CD14-positive monocyte (primary cell): ENCODE data around the gene PCYT2. TPM values are rescaled to one million over a fixed set of nuclear protein-coding genes. Genes with fewer than 3 reads are reported as not detected.

Source experiments
- DNase-seq, 3 donors: peaks; one replicate each; pipeline ENCODE4 v3.0.0-alpha.2; 2011 to 2022
- H2AFZ ChIP-seq: 2 replicates; pipeline ENCODE4 v1.6.0; 2012; ENCODE audit warnings: mild to moderate bottlenecking, low read depth, low read length, inconsistent platforms; ENCODE audit not compliant: insufficient read depth, poor library complexity, severe bottlenecking
- H3K27ac ChIP-seq, 2 donors: 1 replicate in 1 of 2; 2 replicates in 1 of 2; pipeline ENCODE4 v1.5.1; 2012 to 2013; ENCODE audit warnings: low read length in 2 of 2, control low read depth in 1 of 2, inconsistent platforms in 1 of 2, low read depth in 1 of 2, mild to moderate bottlenecking in 1 of 2
- H3K27me3 ChIP-seq, 2 donors: one replicate each; pipeline versions ENCODE4 v1.6.0 to v1.6.1; 2011 to 2013; ENCODE audit warnings: low read length in 2 of 2; ENCODE audit not compliant: control insufficient read depth in 2 of 2, insufficient read depth in 2 of 2
- H3K36me3 ChIP-seq, 2 donors: replicated peaks in 1 of 2; 1 replicate in 1 of 2; 2 replicates in 1 of 2; pipeline versions ENCODE4 v1.5.1 to v1.6.1; 2012 to 2013; ENCODE audit warnings: low read length in 2 of 2, control low read depth in 1 of 2, inconsistent platforms in 1 of 2, mild to moderate bottlenecking in 1 of 2; ENCODE audit not compliant: insufficient read depth in 2 of 2, control insufficient read depth in 1 of 2
- H3K4me1 ChIP-seq, 2 donors: 1 replicate in 1 of 2; 2 replicates in 1 of 2; pipeline versions ENCODE4 v1.5.1 to v1.6.1; 2012 to 2013; ENCODE audit warnings: low read length in 2 of 2, control low read depth in 1 of 2, inconsistent platforms in 1 of 2, mild to moderate bottlenecking in 1 of 2, moderate library complexity in 1 of 2; ENCODE audit not compliant: insufficient read depth in 2 of 2, control insufficient read depth in 1 of 2
- H3K4me2 ChIP-seq: replicated peaks from 2 replicates; pipeline ENCODE3; 2012; ENCODE audit warnings: low read length, moderate library complexity, mild to moderate bottlenecking; ENCODE audit not compliant: poor library complexity, severe bottlenecking; ENCODE audit errors: extremely low read depth
- H3K4me3 ChIP-seq, 3 experiments: fragments of 200-600 bp in 1 of 3; sonication (generic) in 1 of 3; replicated peaks in 1 of 3; 1 replicate in 2 of 3; 2 replicates in 1 of 3; pipeline ENCODE4 v1.5.1; 2011 to 2013; ENCODE audit warnings: low read length in 3 of 3, mild to moderate bottlenecking in 3 of 3, control low read depth in 2 of 3, low read depth in 2 of 3, inconsistent platforms in 1 of 3, moderate library complexity in 1 of 3
- H3K79me2 ChIP-seq: 2 replicates; pipeline ENCODE4 v1.6.0; 2012; ENCODE audit warnings: mild to moderate bottlenecking, control low read depth, inconsistent platforms, low read length, moderate library complexity; ENCODE audit not compliant: insufficient read depth
- H3K9ac ChIP-seq: 2 replicates; pipeline ENCODE4 v1.6.0; 2017; ENCODE audit warnings: low read length, mild to moderate bottlenecking; ENCODE audit not compliant: insufficient read depth, poor library complexity, severe bottlenecking
- H3K9me3 ChIP-seq, 2 donors: replicated peaks in 1 of 2; 1 replicate in 1 of 2; 2 replicates in 1 of 2; pipeline versions ENCODE4 v1.5.1 to v1.6.1; 2012 to 2013; ENCODE audit warnings: low read length in 2 of 2, control low read depth in 1 of 2; ENCODE audit not compliant: control insufficient read depth in 1 of 2, insufficient read depth in 1 of 2
- H4K20me1 ChIP-seq: 2 replicates; pipeline ENCODE4 v1.6.0; 2012; ENCODE audit warnings: mild to moderate bottlenecking, low read length, control low read depth, moderate library complexity; ENCODE audit not compliant: insufficient read depth
- H3K27ac Mint-ChIP-seq, 7 donors: one replicate each; pipeline ENCODE4 v1.8.0; 2020; ENCODE audit warnings: mild to moderate bottlenecking in 7 of 7, mixed read lengths in 7 of 7, moderate library complexity in 6 of 7, inconsistent platforms in 2 of 7
- H3K27me3 Mint-ChIP-seq, 3 donors: one replicate each; pipeline ENCODE4 v1.8.0; 2021 to 2022; ENCODE audit warnings: low read depth in 3 of 3, mild to moderate bottlenecking in 3 of 3, mixed read lengths in 3 of 3, moderate library complexity in 3 of 3, inconsistent platforms in 1 of 3
- H3K36me3 Mint-ChIP-seq, 2 donors: one replicate each; pipeline ENCODE4 v1.8.0; 2020; ENCODE audit warnings: mixed read lengths in 2 of 2, inconsistent platforms in 1 of 2, mild to moderate bottlenecking in 1 of 2
- H3K4me1 Mint-ChIP-seq: one replicate; pipeline ENCODE4 v1.8.0; 2020; ENCODE audit warnings: mild to moderate bottlenecking, mixed read lengths
- H3K4me3 Mint-ChIP-seq, 2 donors: one replicate each; pipeline ENCODE4 v1.8.0; 2020; ENCODE audit warnings: mild to moderate bottlenecking in 2 of 2, mixed read lengths in 2 of 2, moderate library complexity in 1 of 2
- H3K9me3 Mint-ChIP-seq, 7 donors: one replicate each; pipeline ENCODE4 v1.8.0; 2020 to 2022; ENCODE audit warnings: mixed read lengths in 7 of 7, mild to moderate bottlenecking in 6 of 7, moderate library complexity in 6 of 7, inconsistent platforms in 2 of 7
- CTCF ChIP-seq: fragments of 200-600 bp; IDR thresholded peaks from one replicate; pipeline ENCODE4 v1.8.0; 2022; ENCODE audit warnings: antibody characterized with exemption, mild to moderate bottlenecking
- WGBS: methylation state at CpG from one replicate; pipeline ENCODE4 v1.1.5; 2013; ENCODE audit warnings: missing lambda C conversion rate; ENCODE audit not compliant: insufficient coverage; 5-methylcytosine and 5-hydroxymethylcytosine counted together
- intact Hi-C, 2 donors: fragments of 100-400 bp; cut with micrococcal nuclease; formaldehyde crosslinking; loops; one replicate each; pipeline versions ENCODE4 v1.15.0 to v1.15.1; 2023
- polyA plus RNA-seq, 3 donors: library from polyadenylated mRNA; depleted of rRNA in 1 of 3; unstranded in 2 of 3; stranded (reverse) in 1 of 3; fragments of 300-500 nt in 2 of 3; fragments of >200 nt in 1 of 3; fragmentation: Illumina TruSeq in 2 of 3; gene quantifications; 1 replicate in 2 of 3; 2 replicates in 1 of 3; pipeline ENCODE4 v1.2.3, GENCODE V29; 2012 to 2021

Gene PCYT2
- polyA plus RNA-seq, 3 donors = 10.7 to 14.5 (median 11.0) TPM

- peaks cover 54 to 61% of the 10 kb centered on the region in 2 donors for H3K4me1 ChIP-seq
- H3K36me3 Mint-ChIP-seq = peaks cover 5 to 6% of the 10 kb centered on the region in 2 donors
- H3K79me2 ChIP-seq = peaks cover 50% of the 10 kb centered on the region
- H3K4me3 ChIP-seq = peak overlapping the region; percentile 70 to 81 (median 74)
- H3K27me3 ChIP-seq = peaks cover 9 to 39% of the 10 kb centered on the region in 2 donors
- peak overlapping the region; percentile 95 to 99 for H3K27ac ChIP-seq
- H3K4me1 Mint-ChIP-seq = peaks cover 52% of the 10 kb centered on the region
- no peak for TF ChIP-seq CTCF
- H2AFZ ChIP-seq = no peak overlapping the region
- peaks cover 0 to 5% (median 0%) of the 10 kb centered on the region in 7 donors for H3K9me3 Mint-ChIP-seq
- peaks cover 30 to 42% (median 31%) of the 10 kb centered on the region in 3 donors for H3K27me3 Mint-ChIP-seq
- H3K9ac ChIP-seq = peak overlapping the region; percentile 99
- H3K36me3 ChIP-seq = peaks cover 2% of the 10 kb centered on the region in 2 donors
- peaks cover 42% of the 10 kb centered on the region for H4K20me1 ChIP-seq
- peak overlapping the region in 1 of 7 donors; percentile 97 for H3K27ac Mint-ChIP-seq
- no peaks in the 10 kb centered on the region for H3K9me3 ChIP-seq
- under 1% methylated on average over 76 of the region's 78 CpGs for WGBS
- no peak for DNase-seq
- H3K4me2 ChIP-seq = peak overlapping the region; percentile 90
- no peak overlapping the region for H3K4me3 Mint-ChIP-seq
- intact Hi-C loops = loop anchor here in 1 of 2 donors (5.0 kb wide), 2 partner anchors 50 to 55 kb away; partner anchors contain the start of genes ARHGDIA and ASPSCR1
Observed at GRCh38 chr17:81927152-81927652, 16.0 kb upstream of the PCYT2 start.

GRCh38 chr17:81926451-81927151 is 15.4 kb upstream of the PCYT2 start:
- peaks cover 56% of the 10 kb centered on the region for H3K79me2 ChIP-seq
- intact Hi-C loops = loop anchor here in 1 of 2 donors (5.0 kb wide), 2 partner anchors 51 to 54 kb away; partner anchors contain the start of genes ARHGDIA and ASPSCR1
- H3K9me3 ChIP-seq = no peaks in the 10 kb centered on the region
- Mint-ChIP-seq H3K27me3 (peaks cover 25 to 37% (median 28%) of the 10 kb centered on the region in 3 donors), H3K4me3 (peak overlapping the region; percentile 91 to 93), H3K9me3 (peaks cover 0 to 3% (median 0%) of the 10 kb centered on the region in 7 donors), H3K4me1 (peaks cover 55% of the 10 kb centered on the region), H3K27ac (peak overlapping the region; percentile 97 to 98 (median 98)), H3K36me3 (peaks cover 8 to 11% of the 10 kb centered on the region in 2 donors)
- peak; percentile 88 to 96 (median 89) for DNase-seq
- TF ChIP-seq CTCF = no peak
- peak overlapping the region; percentile 90 for H3K4me2 ChIP-seq
- H3K9ac ChIP-seq = peak overlapping the region; percentile 99
- peaks cover 48% of the 10 kb centered on the region for H4K20me1 ChIP-seq
- H3K4me1 ChIP-seq = peaks cover 60 to 67% of the 10 kb centered on the region in 2 donors
- H2AFZ ChIP-seq = no peak overlapping the region
- peaks cover 9 to 35% of the 10 kb centered on the region in 2 donors for H3K27me3 ChIP-seq
- peaks cover 3 to 4% of the 10 kb centered on the region in 2 donors for H3K36me3 ChIP-seq
- H3K27ac ChIP-seq = peak overlapping the region; percentile 95 to 99
- peak overlapping the region; percentile 70 to 81 (median 74) for H3K4me3 ChIP-seq
- WGBS = 0% methylated on average over 40 of the region's 46 CpGs
